GM12865 (cell line): ENCODE measurements around the gene WNT7B.
"Not testable (repeated sequence)": the region's sequence is repeated elsewhere in the genome, so short reads cannot be mapped to it uniquely, and the experiment has no call there.

Source experiments
- DNase-seq: peaks from one replicate; pipeline ENCODE4 v3.0.0; 2010; ENCODE audit warnings: low read depth
- H3K4me3 ChIP-seq: 2 replicates; pipeline ENCODE4 v1.5.1; 2011; ENCODE audit warnings: mild to moderate bottlenecking, low read depth, low read length, control low read depth
- CTCF ChIP-seq: IDR thresholded peaks from 2 replicates; pipeline ENCODE4 v1.5.1; 2011; ENCODE audit warnings: low read length, control low read depth, low read depth, inconsistent platforms; ENCODE audit not compliant: insufficient read depth; ENCODE audit errors: missing control alignments

The WNT7B gene

GRCh38 chr22:46008291-46008690 is 31.3 kb upstream of the WNT7B start:
- H3K4me3 ChIP-seq: no peak overlapping the region
- no peak for TF ChIP-seq CTCF
- DNase-seq: no peak

- TF ChIP-seq CTCF: no peak
- H3K4me3 ChIP-seq: no peak overlapping the region
- DNase-seq: no peak
Observed at GRCh38 chr22:46007848-46008261, 30.9 kb upstream of the WNT7B start.

- TF ChIP-seq CTCF: no peak
- H3K4me3 ChIP-seq: no peak overlapping the region
- no peak for DNase-seq
Observed at GRCh38 chr22:46007003-46007847, 30.3 kb upstream of the WNT7B start.

- peak; percentile 82 for DNase-seq
- peak; percentile 94 for TF ChIP-seq CTCF
- no peak overlapping the region for H3K4me3 ChIP-seq
Observed at GRCh38 chr22:46006379-46007002, 29.5 kb upstream of the WNT7B start.

- H3K4me3 ChIP-seq, DNase-seq: not testable (repeated sequence)
Observed at GRCh38 chr22:46005116-46005705, 28.2 kb upstream of the WNT7B start.

GRCh38 chr22:46004105-46004866 is 27.3 kb upstream of the WNT7B start:
- no peak for TF ChIP-seq CTCF
- H3K4me3 ChIP-seq: no peak overlapping the region
- no peak for DNase-seq
